ENCODE results near the gene LSG1. TPM values are rescaled to one million over a fixed set of nuclear protein-coding genes. Genes with fewer than 3 reads are reported as not detected.

Gene LSG1
- polyA plus RNA-seq, 4 donors = 17.7 to 54.2 (median 22.0) TPM

- H3K9me3 ChIP-seq (ENCODE audit: control insufficient read depth in 2 of 2, insufficient read depth in 1 of 2, low read depth in 1 of 2, low read length in 1 of 2) = no peaks in the 10 kb centered on the region
- 79 to 89% (median 86%) methylated on average over 5 of the region's 5 CpGs for WGBS, 3 donors
- no peak for DNase-seq
- peaks cover 4 to 32% (median 16%) of the 10 kb centered on the region in 3 donors for H3K36me3 ChIP-seq (ENCODE audit: control insufficient read depth in 3 of 3, insufficient read depth in 2 of 3, low read depth in 1 of 3, low read length in 3 of 3)
- no peaks in the 10 kb centered on the region for H3K4me1 ChIP-seq (ENCODE audit: control insufficient read depth in 3 of 3, insufficient read depth in 2 of 3, low read depth in 1 of 3, low read length in 2 of 3)
- H3K27me3 ChIP-seq (ENCODE audit: control insufficient read depth in 3 of 3, insufficient read depth in 3 of 3, low read length in 3 of 3) = no peaks in the 10 kb centered on the region
- H3K27ac ChIP-seq (ENCODE audit: low read depth in 1 of 3, low read length in 2 of 3) = peak overlapping the region in 1 of 3 donors; percentile 65
- H3K4me3 ChIP-seq (ENCODE audit: low read depth in 1 of 3, low read length in 3 of 3) = no peak overlapping the region
- FAIRE-seq = no peak
These were observed 13.3 kb downstream of the LSG1 start for GRCh38 chr3:194658477-194659242.

DNA sequence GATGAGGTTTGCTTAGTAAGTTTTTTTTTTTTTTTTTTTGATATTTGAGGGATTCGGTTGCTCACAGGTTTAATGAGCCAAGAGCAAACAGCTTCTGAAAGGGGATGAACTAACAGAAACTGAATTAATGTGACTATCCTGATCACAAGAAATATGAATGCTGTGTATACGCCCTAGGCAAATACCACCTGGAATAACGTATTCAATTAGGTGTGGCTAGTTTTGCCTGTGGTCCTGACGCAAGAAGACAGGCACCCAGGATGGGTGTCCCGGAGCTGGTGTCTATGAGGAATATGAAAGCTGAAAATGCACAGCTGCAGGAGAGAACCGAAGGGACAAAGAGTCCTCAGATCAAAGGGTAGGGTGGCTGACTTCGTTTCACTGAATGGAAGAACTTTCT is 14.6 kb downstream of the LSG1 start:
- H3K9me3 ChIP-seq (ENCODE audit: control insufficient read depth in 2 of 2, insufficient read depth in 1 of 2, low read depth in 1 of 2, low read length in 1 of 2) = no peaks in the 10 kb centered on the region
- DNase-seq = peak in 1 of 2 donors; percentile 12
- H3K27me3 ChIP-seq (ENCODE audit: control insufficient read depth in 3 of 3, insufficient read depth in 3 of 3, low read length in 3 of 3) = no peaks in the 10 kb centered on the region
- FAIRE-seq = no peak
- H3K4me1 ChIP-seq (ENCODE audit: control insufficient read depth in 3 of 3, insufficient read depth in 2 of 3, low read depth in 1 of 3, low read length in 2 of 3) = no peaks in the 10 kb centered on the region
- H3K27ac ChIP-seq (ENCODE audit: low read depth in 1 of 3, low read length in 2 of 3) = no peak overlapping the region
- WGBS, 3 donors = 76 to 92% (median 80%) methylated on average over 7 of the region's 7 CpGs
- H3K36me3 ChIP-seq (ENCODE audit: control insufficient read depth in 3 of 3, insufficient read depth in 2 of 3, low read depth in 1 of 3, low read length in 3 of 3) = peaks cover 6 to 39% (median 20%) of the 10 kb centered on the region in 3 donors
- no peak overlapping the region for H3K4me3 ChIP-seq (ENCODE audit: low read depth in 1 of 3, low read length in 3 of 3)

GRCh38 chr3:194654443-194654842 is 17.5 kb downstream of the LSG1 start:
- WGBS, 3 donors = 80 to 88% (median 85%) methylated on average over 5 of the region's 5 CpGs
- H3K27ac ChIP-seq (ENCODE audit: low read depth in 1 of 3, low read length in 2 of 3) = no peak overlapping the region
- H3K27me3 ChIP-seq (ENCODE audit: control insufficient read depth in 3 of 3, insufficient read depth in 3 of 3, low read length in 3 of 3) = no peaks in the 10 kb centered on the region
- DNase-seq (no peak), FAIRE-seq (no peak)
- H3K9me3 ChIP-seq (ENCODE audit: control insufficient read depth in 2 of 2, insufficient read depth in 1 of 2, low read depth in 1 of 2, low read length in 1 of 2) = no peaks in the 10 kb centered on the region
- H3K36me3 ChIP-seq (ENCODE audit: control insufficient read depth in 3 of 3, insufficient read depth in 2 of 3, low read depth in 1 of 3, low read length in 3 of 3) = peaks cover 4 to 40% (median 34%) of the 10 kb centered on the region in 3 donors
- H3K4me3 ChIP-seq (ENCODE audit: low read depth in 1 of 3, low read length in 3 of 3) = no peak overlapping the region
- no peaks in the 10 kb centered on the region for H3K4me1 ChIP-seq (ENCODE audit: control insufficient read depth in 3 of 3, insufficient read depth in 2 of 3, low read depth in 1 of 3, low read length in 2 of 3)

GRCh38 chr3:194647747-194648146 is 24.2 kb downstream of the LSG1 start:
- H3K9me3 ChIP-seq (ENCODE audit: control insufficient read depth in 2 of 2, insufficient read depth in 1 of 2, low read depth in 1 of 2, low read length in 1 of 2) = no peaks in the 10 kb centered on the region
- 81 to 89% (median 85%) methylated on average over 3 of the region's 3 CpGs for WGBS, 3 donors
- H3K27me3 ChIP-seq (ENCODE audit: control insufficient read depth in 3 of 3, insufficient read depth in 3 of 3, low read length in 3 of 3) = no peaks in the 10 kb centered on the region
- FAIRE-seq = no peak
- H3K36me3 ChIP-seq (ENCODE audit: control insufficient read depth in 3 of 3, insufficient read depth in 2 of 3, low read depth in 1 of 3, low read length in 3 of 3) = peaks cover 9 to 42% (median 38%) of the 10 kb centered on the region in 3 donors
- DNase-seq = no peak
- no peak overlapping the region for H3K27ac ChIP-seq (ENCODE audit: low read depth in 1 of 3, low read length in 2 of 3)
- no peaks in the 10 kb centered on the region for H3K4me1 ChIP-seq (ENCODE audit: control insufficient read depth in 3 of 3, insufficient read depth in 2 of 3, low read depth in 1 of 3, low read length in 2 of 3)
- H3K4me3 ChIP-seq (ENCODE audit: low read depth in 1 of 3, low read length in 3 of 3) = no peak overlapping the region

- FAIRE-seq (no peak), DNase-seq (no peak)
- H3K27me3 ChIP-seq (ENCODE audit: control insufficient read depth in 3 of 3, insufficient read depth in 3 of 3, low read length in 3 of 3) = no peaks in the 10 kb centered on the region
- no peak overlapping the region for H3K27ac ChIP-seq (ENCODE audit: low read depth in 1 of 3, low read length in 2 of 3)
- H3K4me3 ChIP-seq (ENCODE audit: low read depth in 1 of 3, low read length in 3 of 3) = no peak overlapping the region
- WGBS, 3 donors = 84 to 92% (median 91%) methylated on average over 2 of the region's 2 CpGs
- H3K36me3 ChIP-seq (ENCODE audit: control insufficient read depth in 3 of 3, insufficient read depth in 2 of 3, low read depth in 1 of 3, low read length in 3 of 3) = peaks cover 5 to 48% (median 14%) of the 10 kb centered on the region in 3 donors
- no peaks in the 10 kb centered on the region for H3K4me1 ChIP-seq (ENCODE audit: control insufficient read depth in 3 of 3, insufficient read depth in 2 of 3, low read depth in 1 of 3, low read length in 2 of 3)
- H3K9me3 ChIP-seq (ENCODE audit: control insufficient read depth in 2 of 2, insufficient read depth in 1 of 2, low read depth in 1 of 2, low read length in 1 of 2) = no peaks in the 10 kb centered on the region
These were observed 29.2 kb downstream of the LSG1 start for GRCh38 chr3:194642769-194643168.

DNA sequence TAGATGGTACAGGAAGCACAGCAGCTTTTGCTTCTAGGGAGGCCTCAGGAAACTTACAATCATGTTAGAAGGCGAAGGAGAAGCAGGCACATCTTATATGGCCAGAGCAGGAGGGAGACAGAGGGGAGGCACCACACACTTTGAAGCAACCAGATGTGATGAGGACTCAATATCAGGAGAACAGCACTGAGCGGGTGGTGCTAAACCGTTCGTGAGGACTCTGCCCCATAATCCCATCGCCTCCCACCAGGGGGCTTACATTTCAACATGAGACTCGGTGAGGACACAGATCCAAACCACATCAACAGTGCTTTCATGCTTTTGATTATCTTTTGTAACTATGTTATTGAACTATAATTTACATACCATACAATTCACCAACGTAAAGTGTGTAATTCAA is 31.2 kb downstream of the LSG1 start:
- no peak for FAIRE-seq
- H3K36me3 ChIP-seq (ENCODE audit: control insufficient read depth in 3 of 3, insufficient read depth in 2 of 3, low read depth in 1 of 3, low read length in 3 of 3) = peaks cover 5 to 52% (median 9%) of the 10 kb centered on the region in 3 donors
- 69 to 84% (median 74%) methylated on average over 7 of the region's 7 CpGs for WGBS, 3 donors

GRCh38 chr3:194638991-194639605 is 32.9 kb downstream of the LSG1 start:
- H3K9me3 ChIP-seq (ENCODE audit: control insufficient read depth in 2 of 2, insufficient read depth in 1 of 2, low read depth in 1 of 2, low read length in 1 of 2) = no peaks in the 10 kb centered on the region
- H3K27me3 ChIP-seq (ENCODE audit: control insufficient read depth in 3 of 3, insufficient read depth in 3 of 3, low read length in 3 of 3) = no peaks in the 10 kb centered on the region
- no peaks in the 10 kb centered on the region for H3K4me1 ChIP-seq (ENCODE audit: control insufficient read depth in 3 of 3, insufficient read depth in 2 of 3, low read depth in 1 of 3, low read length in 2 of 3)
- FAIRE-seq (no peak), DNase-seq (no peak)
- 93 to 95% (median 94%) methylated on average over 10 of the region's 10 CpGs for WGBS, 3 donors
- H3K36me3 ChIP-seq (ENCODE audit: control insufficient read depth in 3 of 3, insufficient read depth in 2 of 3, low read depth in 1 of 3, low read length in 3 of 3) = peaks cover 2 to 49% (median 5%) of the 10 kb centered on the region in 3 donors
- H3K27ac ChIP-seq (ENCODE audit: low read depth in 1 of 3, low read length in 2 of 3) = no peak overlapping the region
- no peak overlapping the region for H3K4me3 ChIP-seq (ENCODE audit: low read depth in 1 of 3, low read length in 3 of 3)

More for the DNA sequence above, 31.2 kb downstream of the LSG1 start:
- H3K4me1 ChIP-seq (ENCODE audit: control insufficient read depth in 3 of 3, insufficient read depth in 2 of 3, low read depth in 1 of 3, low read length in 2 of 3) = no peaks in the 10 kb centered on the region
- no peaks in the 10 kb centered on the region for H3K27me3 ChIP-seq (ENCODE audit: control insufficient read depth in 3 of 3, insufficient read depth in 3 of 3, low read length in 3 of 3)
- no peak for DNase-seq
- no peak overlapping the region for H3K4me3 ChIP-seq (ENCODE audit: low read depth in 1 of 3, low read length in 3 of 3)
- H3K9me3 ChIP-seq (ENCODE audit: control insufficient read depth in 2 of 2, insufficient read depth in 1 of 2, low read depth in 1 of 2, low read length in 1 of 2) = no peaks in the 10 kb centered on the region
- peak overlapping the region in 1 of 3 donors; percentile 11 for H3K27ac ChIP-seq (ENCODE audit: low read depth in 1 of 3, low read length in 2 of 3)

DNA sequence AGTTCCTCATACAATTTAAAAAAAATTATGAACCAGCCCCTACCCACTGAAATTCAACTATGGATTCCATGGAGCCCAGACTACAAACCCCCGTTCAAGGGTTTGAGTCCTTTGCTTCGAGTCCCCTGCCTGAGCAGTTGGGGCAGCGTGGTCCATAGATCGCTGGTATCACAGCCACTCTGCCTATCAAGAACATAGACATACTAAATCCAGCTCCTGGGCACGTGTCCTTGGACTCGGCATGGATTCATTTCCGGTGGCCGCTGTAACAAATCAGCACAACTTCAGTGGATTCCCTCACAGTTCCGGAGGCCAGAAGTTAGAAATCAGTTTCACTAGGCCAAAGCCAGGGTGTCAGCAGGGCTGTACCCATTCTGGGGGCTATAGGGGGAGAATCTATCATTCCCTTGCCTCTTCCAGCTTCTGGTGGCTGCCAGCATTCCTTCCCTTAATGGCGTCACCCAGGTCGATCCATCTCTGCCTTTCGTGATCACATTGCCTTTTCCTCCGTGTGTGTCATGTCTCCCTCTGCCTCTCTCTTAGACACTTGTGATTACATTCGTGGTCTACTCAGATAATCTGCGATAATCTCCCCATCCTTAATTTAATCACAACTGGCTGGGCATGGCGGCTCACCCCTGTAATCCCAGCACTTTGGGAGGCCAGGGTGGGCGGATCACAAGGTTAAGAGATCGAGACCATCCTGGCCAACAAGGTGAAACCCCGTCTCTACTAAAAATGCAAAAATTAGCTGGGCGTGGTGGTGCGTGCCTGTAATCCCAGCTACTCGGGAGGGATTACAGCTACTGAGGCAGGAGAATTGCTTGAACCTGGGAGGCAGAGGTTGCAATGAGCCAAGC is 34.2 kb downstream of the LSG1 start:
- FAIRE-seq (no peak), DNase-seq (no peak)
- H3K27me3 ChIP-seq (ENCODE audit: control insufficient read depth in 3 of 3, insufficient read depth in 3 of 3, low read length in 3 of 3) = no peaks in the 10 kb centered on the region
- no peak overlapping the region for H3K27ac ChIP-seq (ENCODE audit: low read depth in 1 of 3, low read length in 2 of 3)
- H3K9me3 ChIP-seq (ENCODE audit: control insufficient read depth in 2 of 2, insufficient read depth in 1 of 2, low read depth in 1 of 2, low read length in 1 of 2) = no peaks in the 10 kb centered on the region
- 93 to 95% (median 94%) methylated on average over 22 of the region's 22 CpGs for WGBS, 3 donors
- no peaks in the 10 kb centered on the region for H3K4me1 ChIP-seq (ENCODE audit: control insufficient read depth in 3 of 3, insufficient read depth in 2 of 3, low read depth in 1 of 3, low read length in 2 of 3)
- no peak overlapping the region for H3K4me3 ChIP-seq (ENCODE audit: low read depth in 1 of 3, low read length in 3 of 3)
- peaks cover under 1 to 46% (median 1%) of the 10 kb centered on the region in 3 donors for H3K36me3 ChIP-seq (ENCODE audit: control insufficient read depth in 3 of 3, insufficient read depth in 2 of 3, low read depth in 1 of 3, low read length in 3 of 3)

Measured in small intestine (tissue), 7 donors.